Measurements from ENCODE around the gene KIF26B. TPM values are rescaled to one million over a fixed set of nuclear protein-coding genes. Genes with fewer than 3 reads are reported as not detected.
A peak's percentile ranks its signal among the peaks of the same experiment; 100 is the strongest.
"Not testable (repeated sequence)": the region's sequence is repeated elsewhere in the genome, so short reads cannot be mapped to it uniquely, and the experiment has no call there.

The KIF26B gene
- 10.0 TPM for polyA plus RNA-seq (2013, experiment 1 of 2; ENCODE audit: insufficient read length)
- 10.2 TPM for polyA plus RNA-seq (2013, experiment 2 of 2; ENCODE audit: insufficient read length)

DNA sequence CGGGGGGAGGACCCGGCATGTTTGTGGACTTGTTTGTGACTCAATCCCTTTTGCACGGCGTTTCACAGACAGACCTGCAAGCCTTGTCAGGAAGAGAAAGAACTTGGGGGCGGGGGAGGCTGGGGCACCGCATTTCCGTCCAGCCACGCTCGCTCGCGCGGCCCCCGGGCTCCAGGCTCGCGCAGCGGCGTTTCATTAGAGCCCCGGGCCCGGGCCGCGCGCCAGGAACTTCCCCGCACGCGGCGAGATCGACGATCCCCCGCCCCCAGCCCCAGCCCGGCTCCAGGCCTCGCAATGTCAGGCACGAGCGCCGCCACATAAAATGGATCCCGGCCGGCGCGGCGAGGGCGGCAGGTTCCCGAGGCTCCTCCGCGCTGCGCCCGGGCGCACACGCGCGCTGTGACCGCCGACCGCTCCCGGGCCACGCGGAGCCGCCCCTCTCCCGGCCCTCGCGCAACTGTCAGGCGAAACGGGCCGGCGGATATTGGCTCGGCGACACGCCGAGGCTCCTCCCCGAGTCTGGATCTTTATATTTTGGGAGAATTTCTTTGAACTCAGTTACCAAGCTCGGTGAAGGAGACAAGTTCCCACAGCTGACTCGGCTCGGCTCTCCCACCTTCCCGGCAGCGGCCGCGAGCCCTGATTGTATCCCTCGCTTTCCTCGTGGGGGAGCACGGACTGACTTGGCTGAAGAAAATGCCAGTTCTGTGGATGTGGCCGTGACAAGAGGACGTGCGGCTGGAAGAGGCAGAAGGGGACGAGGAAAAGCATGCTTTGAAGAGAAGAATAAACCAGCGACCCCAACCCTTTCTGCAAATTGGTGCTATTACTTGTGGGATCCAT, at the start of gene KIF26B:
KIF26B (plus strand) TSS at position 557 of the 843 bp plus-strand sequence. CDS start 440 bp downstream, outside the sequence.
- peak; percentile 57 for DNase-seq

GRCh38 chr1:245105042-245105441, 49.7 kb upstream of the KIF26B start:
- DNase-seq: no peak

- no peak for DNase-seq
These were observed 48.9 kb upstream of the KIF26B start for GRCh38 chr1:245105815-245106410.

GRCh38 chr1:245107776-245108114, 47.0 kb upstream of the KIF26B start:
- no peak for DNase-seq

- no peak for DNase-seq
These were observed 46.5 kb upstream of the KIF26B start for GRCh38 chr1:245108246-245108645.

- DNase-seq: no peak
These were observed 45.9 kb upstream of the KIF26B start for GRCh38 chr1:245108909-245109308.

- DNase-seq: no peak
These were observed 44.4 kb upstream of the KIF26B start for GRCh38 chr1:245110406-245110805.

DNA sequence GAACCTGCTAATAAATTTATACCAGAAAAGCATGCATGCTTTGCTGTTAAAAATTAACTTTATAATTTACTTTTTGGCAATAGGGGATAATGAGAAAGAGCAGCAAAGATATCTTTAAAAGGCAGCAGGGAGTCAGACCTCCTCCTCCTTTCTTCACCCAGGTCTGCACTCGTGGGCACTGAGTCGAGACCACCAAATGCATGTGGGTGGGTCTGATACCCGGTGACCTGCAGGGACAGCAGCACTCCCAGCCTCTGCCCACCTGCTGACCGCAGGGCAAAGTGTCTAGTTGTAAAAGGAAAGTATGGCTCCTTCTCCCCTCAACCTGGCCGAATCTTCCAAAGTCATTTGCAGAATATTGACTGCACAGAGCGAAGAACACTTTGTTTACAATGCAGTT, 43.7 kb upstream of the KIF26B start:
- DNase-seq: no peak

GRCh38 chr1:245113649-245114048, 41.1 kb upstream of the KIF26B start:
- DNase-seq: no peak

GRCh38 chr1:245116131-245116530, 38.7 kb upstream of the KIF26B start:
- no peak for DNase-seq

DNA sequence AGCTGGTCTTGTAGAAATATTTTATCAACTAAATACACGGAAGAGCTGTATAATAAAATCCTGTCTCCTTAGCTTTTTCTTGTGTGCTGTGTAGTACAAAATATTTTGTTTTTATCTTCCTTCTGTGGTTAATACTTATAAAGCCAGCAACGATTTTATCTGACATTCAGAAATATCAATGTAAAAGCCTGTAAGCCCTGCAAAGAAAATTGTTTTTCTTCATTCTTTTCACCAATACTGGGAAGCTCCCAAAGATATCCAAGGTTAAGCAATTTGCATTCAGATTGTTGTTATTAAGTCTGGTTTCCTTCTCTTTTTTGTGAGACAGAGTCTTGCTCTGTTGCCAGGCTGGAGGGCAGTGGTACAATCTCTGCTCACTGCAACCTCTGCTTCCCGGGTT, 38.0 kb upstream of the KIF26B start:
- DNase-seq: no peak

DNA sequence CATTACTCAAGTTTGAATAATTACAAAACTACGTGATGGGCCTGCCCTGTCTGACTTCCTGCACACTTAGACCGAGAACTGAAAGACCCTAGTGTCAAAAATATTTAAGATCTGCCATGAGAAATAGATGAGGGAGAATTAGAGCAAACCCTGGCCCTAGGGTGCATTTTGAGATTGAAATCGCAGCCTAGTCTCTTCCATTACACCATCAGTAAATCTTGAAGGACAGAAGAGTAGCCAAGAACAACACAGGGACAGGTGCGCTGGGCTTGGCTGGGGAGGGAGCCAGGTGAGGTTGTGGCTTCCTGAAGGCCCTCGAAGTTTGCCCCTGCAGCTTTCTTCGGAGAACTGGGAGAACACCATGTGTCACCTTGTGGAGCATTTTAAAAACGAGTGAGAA, 36.7 kb upstream of the KIF26B start:
- DNase-seq: no peak

- DNase-seq: no peak
These were observed 36.0 kb upstream of the KIF26B start for GRCh38 chr1:245118806-245119205.

DNA sequence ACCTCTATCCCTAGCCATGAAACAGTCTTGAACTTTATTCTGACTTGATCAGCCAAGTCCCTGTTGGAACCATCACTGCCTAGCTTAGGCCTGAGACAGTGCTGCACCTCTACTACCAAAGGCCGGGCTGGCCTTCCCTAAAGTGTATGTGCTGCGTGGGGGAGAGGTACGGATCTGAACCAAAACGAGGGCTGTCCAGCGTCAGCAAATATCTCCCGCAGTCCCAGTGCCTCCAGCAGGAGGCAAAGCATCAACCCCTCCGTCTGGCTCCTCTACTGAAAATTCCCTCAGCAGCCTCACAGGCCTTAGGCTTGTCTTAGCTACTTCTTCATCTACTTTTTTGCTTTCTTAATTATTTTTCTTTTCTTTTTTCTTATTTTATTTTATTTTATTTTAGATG, 33.3 kb upstream of the KIF26B start:
- no peak for DNase-seq

DNA sequence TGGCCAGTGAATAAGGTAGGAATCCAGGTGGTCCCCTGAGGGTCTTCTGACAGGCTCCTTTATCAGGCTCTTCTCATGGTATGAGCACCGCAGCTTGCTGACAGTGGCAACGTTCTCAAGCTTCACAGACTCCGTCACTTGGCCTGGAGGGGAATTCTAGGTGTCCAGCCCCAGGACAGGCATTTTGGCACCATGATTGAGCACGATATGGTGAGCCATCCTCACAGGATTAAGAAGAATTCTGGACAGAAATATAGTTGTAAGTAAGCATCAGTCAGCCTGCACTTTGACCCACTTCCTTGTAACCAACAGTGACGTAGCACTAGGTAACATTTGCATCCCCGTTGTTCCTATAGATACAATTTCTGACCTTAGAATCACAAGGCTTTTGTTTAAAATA, 30.5 kb upstream of the KIF26B start:
- DNase-seq: no peak

GRCh38 chr1:245124644-245125043, 30.1 kb upstream of the KIF26B start:
- DNase-seq: no peak

GRCh38 chr1:245126530-245126929, 28.3 kb upstream of the KIF26B start:
- no peak for DNase-seq

GRCh38 chr1:245128381-245129101, 26.2 kb upstream of the KIF26B start:
- DNase-seq: no peak

- DNase-seq: peak; percentile 35
These were observed 25.2 kb upstream of the KIF26B start for GRCh38 chr1:245129319-245130240.

GRCh38 chr1:245130281-245131025, 24.3 kb upstream of the KIF26B start:
- not testable (repeated sequence) for DNase-seq

GRCh38 chr1:245131026-245131393, 23.8 kb upstream of the KIF26B start:
- DNase-seq: no peak

GRCh38 chr1:245132771-245133170, 22.0 kb upstream of the KIF26B start:
- no peak for DNase-seq
